ENCODE data around the gene TMEM237.
"Not testable (repeated sequence)": the region's sequence is repeated elsewhere in the genome, so short reads cannot be mapped to it uniquely, and the experiment has no call there.

Gene TMEM237, protein sequence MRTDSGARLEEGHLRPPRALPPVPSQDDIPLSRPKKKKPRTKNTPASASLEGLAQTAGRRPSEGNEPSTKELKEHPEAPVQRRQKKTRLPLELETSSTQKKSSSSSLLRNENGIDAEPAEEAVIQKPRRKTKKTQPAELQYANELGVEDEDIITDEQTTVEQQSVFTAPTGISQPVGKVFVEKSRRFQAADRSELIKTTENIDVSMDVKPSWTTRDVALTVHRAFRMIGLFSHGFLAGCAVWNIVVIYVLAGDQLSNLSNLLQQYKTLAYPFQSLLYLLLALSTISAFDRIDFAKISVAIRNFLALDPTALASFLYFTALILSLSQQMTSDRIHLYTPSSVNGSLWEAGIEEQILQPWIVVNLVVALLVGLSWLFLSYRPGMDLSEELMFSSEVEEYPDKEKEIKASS

DNA sequence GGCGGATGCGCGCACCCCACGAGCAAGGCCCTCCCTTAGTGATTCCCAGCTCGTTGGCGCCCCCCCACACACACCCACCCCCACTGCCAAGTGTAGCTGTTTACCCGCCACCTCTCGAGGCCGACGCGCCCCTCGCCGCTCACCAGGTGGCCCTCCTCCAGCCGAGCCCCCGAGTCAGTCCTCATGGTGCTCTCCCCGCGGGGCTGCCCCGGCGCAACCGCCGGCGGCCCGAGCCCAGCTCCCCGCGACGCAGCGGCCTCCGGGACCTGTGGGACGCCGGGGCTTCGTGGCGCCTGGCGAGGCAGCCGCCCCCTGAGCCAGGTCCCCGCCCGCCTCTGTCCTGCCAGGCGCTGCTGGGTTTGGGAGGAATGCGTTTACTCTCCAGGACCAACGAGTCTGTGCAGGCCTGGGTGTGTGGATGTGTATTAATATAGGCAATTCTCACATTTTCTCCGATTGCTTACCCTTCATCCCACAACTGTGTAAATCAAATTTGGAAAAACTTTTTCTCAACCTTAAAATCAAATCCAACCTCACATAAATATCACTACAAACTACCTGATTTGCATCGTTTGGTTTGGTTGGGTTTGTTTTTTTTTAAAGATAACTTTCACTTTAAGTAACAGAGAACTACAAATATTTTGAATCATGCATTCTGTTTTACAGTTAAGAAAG, at the start of gene TMEM237:
Gene TMEM237 (minus strand): TSS at position 288 of the 675 bp plus-strand sequence. CDS start 103 bp downstream, at position 185.
- no peak for DNase-seq (ENCODE audit: low read depth, low spot score)

DNA sequence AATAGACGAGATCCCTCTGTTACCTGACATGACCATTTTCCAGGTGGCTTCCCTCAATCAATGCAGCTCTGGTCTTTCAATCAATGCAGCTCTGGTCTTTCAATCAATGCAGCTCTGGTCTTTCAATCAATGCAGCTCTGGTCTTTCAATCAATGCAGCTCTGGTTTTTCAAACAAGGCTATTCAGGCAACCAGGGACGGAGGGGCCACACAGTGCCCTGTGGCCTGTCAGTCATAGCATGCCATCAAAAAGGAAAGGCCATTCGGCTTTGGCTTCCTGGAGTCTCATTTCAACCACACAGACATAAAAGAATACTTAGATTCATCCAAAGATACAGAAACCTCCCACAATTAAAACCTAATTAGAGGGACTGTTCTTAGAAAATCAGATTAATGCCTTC, 41.9 kb upstream of the TMEM237 start:
- no peak for DNase-seq (ENCODE audit: low read depth, low spot score)

DNA sequence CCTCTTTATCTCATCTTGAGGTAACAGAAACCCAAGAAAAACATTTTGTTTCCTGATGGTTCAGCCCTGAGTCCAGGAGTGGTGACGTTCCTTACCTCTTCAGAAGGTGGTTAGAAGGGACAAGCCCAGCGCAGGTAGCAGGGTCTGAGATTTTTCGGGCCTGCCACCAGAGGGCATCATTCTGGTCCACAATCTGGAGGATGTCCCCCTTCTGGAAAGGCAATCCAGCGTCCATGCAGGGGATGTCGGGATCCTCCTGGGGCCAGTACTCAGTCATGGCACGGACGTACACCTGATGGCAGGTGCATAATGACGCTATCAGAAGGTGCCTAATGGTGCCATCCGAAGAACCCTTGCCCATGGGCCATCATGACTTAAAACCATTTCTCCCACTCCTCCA, 37.4 kb upstream of the TMEM237 start:
- peak; percentile 50 for DNase-seq (ENCODE audit: low read depth, low spot score)

DNA sequence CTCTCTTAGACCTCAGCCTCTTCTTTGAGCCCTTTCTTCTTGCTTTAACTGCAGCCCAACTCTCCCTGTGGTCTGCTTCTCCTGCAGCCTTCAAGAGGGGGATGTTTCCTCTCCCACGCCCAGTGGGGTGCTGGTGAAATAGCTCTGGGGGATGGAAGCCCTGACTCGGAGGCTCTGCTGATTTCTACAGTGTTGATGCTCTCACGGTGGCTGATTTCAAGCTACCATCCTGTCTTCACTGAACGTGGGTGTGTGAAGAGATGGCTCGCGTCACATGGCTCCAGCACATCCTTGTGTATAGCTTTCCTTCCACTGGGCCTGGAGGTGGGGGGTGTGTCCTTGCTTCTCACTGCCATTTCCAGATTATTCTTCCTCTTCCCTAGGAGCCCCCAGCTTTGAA, 35.1 kb upstream of the TMEM237 start:
- no peak for DNase-seq (ENCODE audit: low read depth, low spot score)

DNA sequence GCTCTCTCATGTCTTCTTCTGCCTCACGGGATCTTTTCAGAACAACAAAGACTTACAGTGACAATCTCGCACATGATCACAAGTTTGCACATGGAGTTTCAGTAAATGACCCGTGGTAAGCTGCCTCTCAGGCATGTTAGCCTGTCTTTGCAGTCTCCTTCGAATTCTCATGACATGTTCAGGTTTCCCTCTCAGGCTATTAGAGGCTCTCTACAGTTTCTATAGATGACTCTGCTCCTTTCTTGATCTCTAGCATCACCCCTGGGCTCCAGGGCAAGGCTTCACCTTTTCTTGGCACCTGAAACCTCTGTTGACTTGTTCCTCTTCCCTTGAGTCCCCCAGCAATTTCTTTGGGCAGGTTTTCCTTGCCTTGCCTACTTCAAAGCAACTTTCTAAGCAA, 32.2 kb upstream of the TMEM237 start:
- DNase-seq (ENCODE audit: low read depth, low spot score): no peak

DNA sequence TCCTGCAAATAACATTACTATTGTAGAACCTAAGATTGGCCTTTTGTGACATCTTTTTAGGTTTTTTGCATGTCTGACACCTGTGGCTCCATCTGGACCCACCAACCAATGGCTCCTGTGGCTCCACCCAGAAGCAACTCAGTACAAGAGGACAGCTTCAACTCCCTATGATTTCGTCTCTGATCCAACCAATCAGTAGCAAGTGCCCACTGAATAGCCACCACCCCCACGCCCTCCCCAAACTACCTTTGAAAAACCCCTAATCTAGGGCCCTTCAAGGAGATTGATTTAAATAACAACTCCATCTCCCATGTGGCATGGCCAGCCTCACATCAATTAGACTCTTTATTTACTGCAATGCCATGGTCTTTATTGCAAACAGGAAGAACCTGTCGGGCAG, 31.5 kb upstream of the TMEM237 start:
- DNase-seq (ENCODE audit: low read depth, low spot score): no peak

DNA sequence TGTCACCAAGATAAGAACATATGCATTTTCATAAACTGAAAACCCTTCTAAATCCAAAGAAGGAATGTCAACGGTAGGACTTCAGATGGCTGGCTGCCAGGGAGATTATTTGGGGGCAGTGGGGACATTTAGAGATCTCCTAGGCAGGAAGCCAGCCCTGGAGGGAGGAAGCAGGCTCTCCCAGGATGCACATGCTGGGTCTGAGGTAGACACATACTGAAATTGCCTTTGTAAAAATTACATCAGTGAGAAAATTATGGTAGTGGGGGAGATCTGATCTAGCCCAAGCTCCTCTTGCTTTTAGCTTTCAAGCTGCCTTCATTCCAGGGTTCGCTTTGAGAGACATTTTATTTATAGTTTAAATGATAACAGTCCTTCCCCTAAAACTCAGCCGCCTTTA, 31.0 kb upstream of the TMEM237 start:
- DNase-seq (ENCODE audit: low read depth, low spot score): no peak

DNA sequence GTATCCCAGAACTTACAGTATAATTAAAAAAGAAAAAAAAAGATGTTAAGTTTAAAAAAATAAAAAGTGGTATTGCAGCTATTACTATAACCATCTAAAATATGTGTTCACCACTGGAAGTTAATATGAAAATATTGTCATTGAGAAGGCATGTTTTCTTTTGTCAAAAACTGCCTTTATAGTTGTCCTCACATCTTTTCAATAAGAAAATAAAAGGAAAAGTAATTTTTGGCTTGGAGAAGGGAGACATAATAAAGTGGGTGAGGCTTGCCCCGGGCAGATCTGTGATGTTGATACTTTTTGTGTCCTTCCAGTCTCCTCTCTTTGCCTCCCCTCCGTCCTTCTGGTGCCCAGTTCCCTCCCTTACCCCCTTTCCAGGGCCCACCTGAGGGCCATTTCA, 30.2 kb upstream of the TMEM237 start:
- no peak for DNase-seq (ENCODE audit: low read depth, low spot score)

DNA sequence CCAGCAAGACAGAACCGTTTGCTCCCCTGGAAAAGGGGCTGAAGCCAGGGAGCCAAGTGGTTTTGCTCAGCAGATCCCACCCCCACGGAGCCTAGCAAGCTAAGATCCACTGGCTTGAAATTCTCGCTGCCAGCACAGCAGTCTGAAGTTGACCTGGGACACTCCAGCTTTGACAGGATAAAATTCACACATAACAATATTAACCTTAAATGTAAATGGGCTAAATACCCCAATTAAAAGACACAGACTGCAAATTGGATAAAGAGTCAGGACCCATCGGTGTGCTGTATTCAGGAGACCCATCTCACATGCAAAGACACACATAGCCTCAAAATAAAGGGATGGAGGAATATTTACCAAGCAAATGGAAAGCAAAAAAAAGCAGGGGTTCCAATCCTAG, 27.9 kb upstream of the TMEM237 start:
- not testable (repeated sequence) for DNase-seq (ENCODE audit: low read depth, low spot score)

DNA sequence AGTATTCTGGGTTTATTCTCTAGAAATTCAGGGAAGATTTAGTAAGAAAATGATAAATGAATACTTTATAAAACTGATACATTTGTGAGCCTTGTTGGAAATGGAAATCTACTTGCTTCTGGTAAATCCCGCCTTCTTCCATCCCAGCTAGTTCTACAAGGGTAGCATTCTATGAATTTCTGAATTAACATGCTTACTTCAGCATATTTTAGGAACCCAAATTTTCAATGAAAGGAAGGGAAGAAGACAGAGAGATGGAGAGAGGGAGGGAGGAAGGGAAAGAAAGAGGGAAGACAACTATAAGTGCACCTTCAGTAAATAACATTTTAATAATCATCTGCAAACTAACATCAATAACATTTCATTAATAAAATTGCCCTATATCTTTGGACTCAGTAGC, 26.6 kb upstream of the TMEM237 start:
- DNase-seq (ENCODE audit: low read depth, low spot score): no peak

DNA sequence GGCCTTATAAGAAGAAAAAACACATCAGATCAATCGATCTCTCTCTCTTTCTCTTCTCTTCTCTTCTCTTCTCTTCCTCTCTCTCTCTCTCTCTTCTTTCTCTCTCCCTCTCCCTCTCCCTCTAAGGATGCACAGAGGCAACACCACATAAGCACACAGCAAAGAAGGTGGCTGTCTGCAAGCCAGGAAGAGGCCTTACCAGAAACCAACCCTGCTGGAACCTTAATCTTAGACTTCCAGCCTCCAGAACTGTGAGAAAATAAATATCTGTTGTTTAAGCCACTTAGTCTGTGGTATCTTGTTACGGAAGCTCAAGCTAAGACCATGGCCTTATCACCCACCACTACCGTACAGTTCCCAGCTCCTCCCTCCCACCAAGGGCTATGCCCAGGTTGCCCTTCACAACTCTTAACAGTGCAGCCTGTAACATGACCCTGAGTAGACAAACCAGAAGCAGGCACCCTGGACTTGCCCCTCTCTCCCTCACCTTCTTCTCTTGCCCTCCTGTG, 25.2 kb upstream of the TMEM237 start:
- DNase-seq (ENCODE audit: low read depth, low spot score): no peak

DNA sequence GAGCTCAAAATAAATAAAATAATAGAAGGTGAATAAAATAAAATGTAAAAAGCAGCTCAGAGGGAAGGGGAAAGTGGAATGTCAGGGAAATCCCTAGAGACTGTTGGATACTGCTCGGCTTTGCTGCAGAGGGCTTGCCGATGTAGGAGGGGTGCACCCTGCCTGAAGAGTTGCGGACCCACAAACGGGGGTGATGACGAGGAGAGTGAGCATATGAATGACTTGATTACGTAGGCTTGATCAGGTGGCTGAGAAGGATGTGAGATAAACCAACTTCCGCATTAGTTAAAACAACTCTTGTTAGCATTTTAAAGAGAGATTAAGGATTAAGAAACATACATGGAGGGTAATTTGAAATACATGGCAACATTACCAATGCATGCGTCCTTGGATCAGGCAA, 21.0 kb upstream of the TMEM237 start:
- no peak for DNase-seq (ENCODE audit: low read depth, low spot score)

DNA sequence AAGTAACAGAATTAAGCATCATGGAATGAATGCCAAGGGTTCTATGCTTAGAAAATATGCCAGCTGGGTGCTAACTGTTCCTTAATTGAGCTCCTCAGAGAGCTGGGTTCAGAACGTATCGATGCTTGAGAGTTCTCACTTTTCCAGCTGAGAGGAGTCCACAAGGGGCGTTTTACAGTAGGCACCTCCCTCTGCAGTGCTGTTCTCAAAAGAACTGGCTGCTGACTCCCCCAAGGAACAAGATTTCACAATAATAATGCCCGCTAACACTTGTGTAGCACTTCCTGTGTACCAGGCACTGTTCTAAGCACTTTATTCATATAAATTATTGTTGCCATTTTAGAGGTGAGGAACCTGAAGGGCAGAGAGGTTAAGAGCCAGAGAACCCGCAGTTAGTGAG, 18.1 kb upstream of the TMEM237 start:
- no peak for DNase-seq (ENCODE audit: low read depth, low spot score)

DNA sequence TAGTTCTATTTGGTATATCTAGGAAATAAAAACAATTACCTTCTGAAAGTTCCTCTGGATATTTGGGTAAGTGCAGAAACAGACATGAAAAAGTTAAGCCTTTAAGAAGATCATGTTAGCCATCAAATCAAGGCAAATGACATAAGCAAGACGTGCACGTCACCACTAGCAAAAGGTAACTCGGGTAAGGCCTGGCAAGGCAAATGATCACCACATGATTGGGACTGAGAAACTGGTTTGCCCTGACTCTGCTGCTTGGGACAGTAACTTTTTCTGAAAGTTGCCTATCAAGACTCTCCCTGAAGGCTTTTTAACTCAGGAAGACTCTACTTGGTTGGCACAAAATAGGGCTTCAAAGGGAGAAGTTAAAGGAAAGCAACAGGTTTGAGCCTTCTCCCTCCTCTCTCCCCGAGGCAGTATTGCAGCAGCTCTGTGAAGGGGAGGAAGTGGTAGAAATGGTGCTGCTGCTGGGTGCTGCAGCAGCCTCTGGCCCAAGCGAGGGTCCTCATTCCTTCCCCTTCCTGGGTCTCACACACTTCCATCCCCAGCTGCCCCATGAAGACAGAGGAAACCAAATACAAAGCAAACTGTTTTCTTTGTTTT, 17.1 kb upstream of the TMEM237 start:
- no peak for DNase-seq (ENCODE audit: low read depth, low spot score)

DNA sequence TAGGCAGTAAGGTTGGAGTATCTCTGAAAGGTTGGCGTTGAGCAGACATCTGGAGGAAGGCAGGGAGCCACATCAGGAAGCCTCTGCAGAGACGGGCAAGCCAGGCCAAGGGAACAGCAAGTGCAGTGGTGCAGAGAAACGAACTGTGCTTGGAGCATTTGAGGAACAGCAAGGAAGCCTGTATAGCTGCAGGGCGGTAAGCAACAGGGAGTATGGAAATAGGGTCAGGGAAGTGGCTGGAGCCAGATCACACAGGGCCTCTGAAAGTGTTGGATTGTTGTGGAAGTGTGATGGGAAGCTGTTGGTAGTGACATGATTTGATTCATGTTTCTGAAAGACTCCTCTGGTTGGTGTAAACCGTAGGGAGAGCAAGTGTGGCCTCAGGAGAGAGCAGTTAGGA, 13.4 kb upstream of the TMEM237 start:
- DNase-seq (ENCODE audit: low read depth, low spot score): no peak

DNA sequence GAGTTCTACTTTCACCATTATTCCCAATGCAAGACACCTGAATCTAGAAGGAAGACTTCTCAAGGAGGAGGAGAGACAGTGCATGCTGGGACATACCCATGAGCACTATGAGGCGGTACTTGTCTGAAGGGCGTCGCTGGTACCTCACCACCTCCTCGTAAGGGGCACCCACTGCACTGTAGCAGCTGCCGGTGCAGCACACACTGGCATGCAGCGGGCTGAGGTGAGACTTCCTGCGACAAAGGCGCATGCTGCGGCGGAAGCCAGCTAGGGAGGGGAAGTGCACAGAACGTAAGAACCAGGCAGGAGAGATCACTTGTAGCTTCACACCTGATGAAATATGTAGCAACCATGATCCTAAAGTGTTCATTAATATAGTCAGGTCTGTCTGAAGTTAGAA, 12.8 kb upstream of the TMEM237 start:
- DNase-seq (ENCODE audit: low read depth, low spot score): no peak

DNA sequence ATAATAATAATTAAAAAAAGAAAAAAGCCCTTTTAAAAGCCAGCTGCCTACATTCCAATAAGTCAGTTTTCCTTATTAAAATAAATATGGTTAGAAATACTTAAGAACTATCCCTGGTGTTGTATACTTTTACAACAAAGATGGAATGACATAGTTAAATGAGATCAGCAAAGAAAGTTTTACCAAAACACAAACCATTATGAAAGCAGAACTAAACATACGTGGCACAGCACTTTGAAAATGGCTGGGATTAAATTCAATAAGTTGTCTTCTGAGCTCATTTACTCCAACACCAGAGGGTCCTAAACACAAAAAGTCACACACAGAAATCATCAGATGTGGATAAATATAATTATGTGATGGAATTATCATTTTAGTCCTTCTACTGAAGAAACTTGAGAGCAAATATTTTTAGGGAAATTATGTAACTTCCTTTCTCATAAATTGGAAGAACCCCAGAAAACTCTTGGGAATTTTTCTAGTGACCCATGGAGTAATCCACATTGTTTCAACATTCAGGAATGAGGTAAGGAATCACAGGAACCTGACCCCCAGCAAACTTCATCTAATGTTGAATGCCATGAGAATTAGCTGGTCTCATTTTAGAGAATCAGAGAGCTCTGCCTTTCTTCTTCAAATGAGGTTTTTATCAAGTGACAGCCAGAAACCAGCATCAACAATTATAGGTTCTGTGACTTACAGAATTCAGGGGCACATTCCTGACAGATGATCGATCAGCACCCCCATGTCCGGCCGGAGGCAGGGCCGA, 11.5 kb upstream of the TMEM237 start:
- DNase-seq (ENCODE audit: low read depth, low spot score): no peak

DNA sequence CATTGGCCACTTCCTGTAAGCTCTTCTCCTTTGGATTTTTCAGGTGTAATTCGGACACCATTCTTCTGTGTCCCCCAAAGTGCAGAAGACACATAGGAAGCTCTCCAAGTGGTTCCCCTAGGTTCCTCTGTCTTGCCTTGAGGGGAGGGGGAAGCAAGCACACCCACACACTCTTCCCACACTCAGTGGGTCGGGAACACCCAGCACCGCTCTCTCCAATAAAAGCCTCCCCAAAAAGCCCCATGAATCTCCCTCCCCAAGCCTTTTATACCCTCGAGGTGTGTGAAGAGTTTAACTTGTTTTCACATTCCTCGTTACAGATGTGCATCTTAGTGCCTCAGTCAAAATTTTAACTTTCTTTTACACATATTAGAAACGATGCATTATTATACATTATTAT, 9.9 kb upstream of the TMEM237 start:
- DNase-seq (ENCODE audit: low read depth, low spot score): no peak

DNA sequence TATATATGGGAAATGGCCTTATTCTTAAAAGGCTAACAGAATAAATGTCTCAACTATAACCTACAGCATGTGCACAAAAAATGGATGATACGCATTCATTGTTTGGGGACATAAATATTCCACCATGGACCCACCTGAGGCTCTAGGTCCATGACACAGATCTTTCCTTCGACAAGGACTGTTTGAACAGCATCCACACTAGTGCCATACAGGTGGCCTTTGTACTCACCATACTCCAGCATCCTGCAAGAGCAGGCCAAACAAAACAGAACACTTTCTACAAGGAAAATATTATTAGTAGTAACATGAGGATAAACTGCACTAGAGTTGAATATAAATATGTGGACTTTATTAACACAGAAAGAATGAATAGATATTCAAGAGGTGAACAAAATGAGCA, 6.1 kb upstream of the TMEM237 start:
- no peak for DNase-seq (ENCODE audit: low read depth, low spot score)

DNA sequence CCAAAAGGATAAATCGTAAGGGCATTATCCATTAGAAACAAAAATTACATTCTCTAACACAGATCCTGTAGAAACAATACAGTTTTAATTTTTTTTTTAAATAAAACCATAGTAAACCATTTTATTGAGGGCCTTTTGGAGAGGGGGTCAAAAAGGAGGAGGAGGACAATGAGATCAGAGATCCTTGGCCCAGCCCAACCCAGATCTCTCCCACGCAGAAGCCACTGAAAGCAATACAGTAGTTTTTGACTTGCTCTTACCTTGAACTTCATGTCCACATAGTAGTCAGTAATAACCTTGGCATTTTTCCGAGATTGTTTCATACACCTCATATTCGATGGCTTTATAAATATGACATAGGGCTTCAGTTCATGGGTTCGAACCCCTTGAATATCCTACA, 4.1 kb upstream of the TMEM237 start:
- DNase-seq (ENCODE audit: low read depth, low spot score): no peak

DNA sequence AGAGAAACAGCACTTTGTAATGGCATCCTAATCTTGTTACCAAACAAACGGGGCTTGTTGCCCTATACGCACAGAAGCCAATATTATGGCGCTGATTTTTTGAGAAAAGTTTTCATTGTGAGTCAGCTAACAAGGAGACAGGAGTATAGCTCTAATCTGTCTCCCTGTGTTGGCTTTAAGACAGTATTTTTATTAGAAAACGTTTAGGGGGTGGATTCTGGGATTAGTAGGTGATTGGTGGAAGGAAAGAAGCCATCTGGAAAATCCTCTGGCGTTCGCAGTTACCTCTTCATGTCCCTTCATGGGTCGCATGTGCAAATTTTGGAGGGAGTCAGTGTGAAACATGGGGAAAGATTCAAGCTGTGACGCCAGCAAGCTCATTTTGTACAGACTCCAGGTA, 698 bp upstream of the TMEM237 start:
- no peak for DNase-seq (ENCODE audit: low read depth, low spot score)

Measured in iPS DF 19.7 (cell line).